HEK293 (cell line): ENCODE results near the gene ITGB4.

Experiments used
- CTCF ChIA-PET: fragments of 350-600 bp; formaldehyde crosslinking; extraction: SDS; loops from one replicate; lab custom pipeline; 2021; ENCODE audit warnings: antibody characterized with exemption; lab: Yijun Ruan, JAX
- POLR2A ChIA-PET: fragments of 300-600 bp; formaldehyde crosslinking; extraction: SDS; loops from one replicate; lab custom pipeline; 2020; ENCODE audit warnings: antibody characterized with exemption, inconsistent platforms; lab: Yijun Ruan, JAX
- H3K27ac ChIP-seq: fragments of 200-500 bp; sonication (Bioruptor generic); 2 replicates; pipeline ENCODE4 v1.5.1; 2014; ENCODE audit warnings: low read depth, low read length, control low read depth, inconsistent platforms; ENCODE audit errors: extremely low read depth
- H3K36me3 ChIP-seq, 2 experiments: fragments of 200-500 bp in 1 of 2; sonication (Bioruptor generic) in 1 of 2; 1 replicate in 1 of 2; 2 replicates in 1 of 2; pipeline ENCODE4 v1.5.1; 2014 to 2017; ENCODE audit warnings: inconsistent platforms in 2 of 2, low read length in 2 of 2; ENCODE audit not compliant: control insufficient read depth in 2 of 2, insufficient read depth in 1 of 2
- H3K4me1 ChIP-seq: fragments of 200-500 bp; sonication (Bioruptor generic); 2 replicates; pipeline ENCODE4 v1.5.1; 2014; ENCODE audit warnings: mild to moderate bottlenecking, low read length, inconsistent platforms; ENCODE audit not compliant: control insufficient read depth, insufficient read depth
- H3K4me3 ChIP-seq: 2 replicates; pipeline ENCODE4 v1.5.1; 2011; ENCODE audit warnings: low read depth, mild to moderate bottlenecking, control low read depth, low read length, moderate library complexity
- H3K9me3 ChIP-seq: fragments of 200-500 bp; sonication (Bioruptor generic); 2 replicates; pipeline ENCODE4 v1.5.1; 2014; ENCODE audit warnings: low read depth, low read length, inconsistent platforms; ENCODE audit not compliant: control insufficient read depth, insufficient read depth
- BCL11A ChIP-seq: fragments of 450-650 bp; formaldehyde crosslinking; IDR thresholded peaks from 2 replicates; pipeline ENCODE4 v1.5.1; 2016; ENCODE audit warnings: low read depth, missing biosample characterization, missing genetic modification characterization
- BCL11B ChIP-seq: fragments of 450-650 bp; formaldehyde crosslinking; IDR thresholded peaks from 2 replicates; pipeline ENCODE4 v1.5.1; 2016; ENCODE audit warnings: low read depth, missing biosample characterization, missing genetic modification characterization
- GLIS1 ChIP-seq: fragments of 450-650 bp; formaldehyde crosslinking; IDR thresholded peaks from 2 replicates; pipeline ENCODE4 v1.5.1; 2016; ENCODE audit warnings: missing biosample characterization, missing genetic modification characterization
- GLIS2 ChIP-seq: fragments of 450-650 bp; formaldehyde crosslinking; IDR thresholded peaks from 2 replicates; pipeline ENCODE4 v1.5.1; 2016; ENCODE audit warnings: missing biosample characterization, missing genetic modification characterization
- KLF17 ChIP-seq: fragments of 450-650 bp; formaldehyde crosslinking; IDR thresholded peaks from 2 replicates; pipeline ENCODE4 v1.5.1; 2016; ENCODE audit warnings: missing biosample characterization, missing genetic modification characterization
- KLF9 ChIP-seq: fragments of 450-650 bp; formaldehyde crosslinking; IDR thresholded peaks from 2 replicates; pipeline ENCODE4 v1.5.1; 2016; ENCODE audit warnings: missing biosample characterization, missing genetic modification characterization, low read depth
- SETDB1 ChIP-seq: IDR thresholded peaks from one replicate; pipeline ENCODE4 v1.6.1; 2017; ENCODE audit warnings: mild to moderate bottlenecking, low read length, moderate library complexity, mixed read lengths; ENCODE audit not compliant: insufficient read length
- TCF7L2 ChIP-seq: IDR thresholded peaks from 2 replicates; pipeline ENCODE4 v1.6.1; 2011; ENCODE audit warnings: low read depth, mild to moderate bottlenecking, inconsistent platforms, low read length, moderate library complexity, borderline replicate concordance
- ZBTB1 ChIP-seq: fragments of 450-650 bp; formaldehyde crosslinking; IDR thresholded peaks from 2 replicates; pipeline ENCODE4 v1.5.1; 2016; ENCODE audit warnings: missing biosample characterization, missing genetic modification characterization
- ZBTB8A ChIP-seq: fragments of 450-650 bp; formaldehyde crosslinking; IDR thresholded peaks from 2 replicates; pipeline ENCODE4 v1.5.1; 2016; ENCODE audit warnings: missing biosample characterization, missing genetic modification characterization
- ZEB2 ChIP-seq: fragments of 450-650 bp; formaldehyde crosslinking; IDR thresholded peaks from 2 replicates; pipeline ENCODE4 v1.5.1; 2016; ENCODE audit warnings: missing biosample characterization, missing genetic modification characterization
- ZIC2 ChIP-seq: fragments of 450-650 bp; formaldehyde crosslinking; IDR thresholded peaks from 2 replicates; pipeline ENCODE4 v1.5.1; 2016; ENCODE audit warnings: missing biosample characterization, missing genetic modification characterization
- ZNF10 ChIP-seq: fragments of 450-650 bp; formaldehyde crosslinking; IDR thresholded peaks from 2 replicates; pipeline ENCODE4 v1.5.1; 2017; ENCODE audit warnings: missing biosample characterization, missing genetic modification characterization
- ZNF132 ChIP-seq: fragments of 450-650 bp; formaldehyde crosslinking; IDR thresholded peaks from 2 replicates; pipeline ENCODE4 v1.5.1; 2017; ENCODE audit warnings: missing biosample characterization, missing genetic modification characterization, borderline replicate concordance
- ZNF146 ChIP-seq: fragments of 450-650 bp; formaldehyde crosslinking; IDR thresholded peaks from 2 replicates; pipeline ENCODE4 v1.5.1; 2016; ENCODE audit warnings: missing biosample characterization, missing genetic modification characterization
- ZNF324 ChIP-seq: fragments of 450-650 bp; formaldehyde crosslinking; IDR thresholded peaks from 2 replicates; pipeline ENCODE4 v1.5.1; 2016; ENCODE audit warnings: missing biosample characterization, missing genetic modification characterization
- ZNF423 ChIP-seq: fragments of 450-650 bp; formaldehyde crosslinking; IDR thresholded peaks from 2 replicates; pipeline ENCODE4 v1.5.1; 2016; ENCODE audit warnings: missing biosample characterization, missing genetic modification characterization
- ZNF548 ChIP-seq: fragments of 450-650 bp; formaldehyde crosslinking; IDR thresholded peaks from 2 replicates; pipeline ENCODE4 v1.5.1; 2016; ENCODE audit warnings: missing biosample characterization, missing genetic modification characterization
- ZNF549 ChIP-seq: fragments of 450-650 bp; IDR thresholded peaks from 2 replicates; pipeline ENCODE4 v1.5.1; 2018; ENCODE audit warnings: missing biosample characterization, missing genetic modification characterization, mild to moderate bottlenecking, inconsistent platforms, moderate library complexity
- ZNF660 ChIP-seq: fragments of 450-650 bp; IDR thresholded peaks from 2 replicates; pipeline ENCODE4 v1.5.1; 2018; ENCODE audit warnings: missing biosample characterization, mild to moderate bottlenecking, missing genetic modification characterization
- ZNF785 ChIP-seq: fragments of 450-650 bp; formaldehyde crosslinking; IDR thresholded peaks from 2 replicates; pipeline ENCODE4 v1.5.1; 2016; ENCODE audit warnings: missing biosample characterization, missing genetic modification characterization
- TF ChIP-seq, protein P1 (sequence below): fragments of 450-650 bp; formaldehyde crosslinking; IDR thresholded peaks from 2 replicates; pipeline ENCODE4 v1.5.1; 2016; ENCODE audit warnings: missing biosample characterization, missing genetic modification characterization
- TF ChIP-seq, protein P2 (sequence below): fragments of 450-650 bp; formaldehyde crosslinking; IDR thresholded peaks from 2 replicates; pipeline ENCODE4 v1.5.1; 2016; ENCODE audit warnings: missing biosample characterization, missing genetic modification characterization
- TF ChIP-seq, protein P3 (sequence below): fragments of 450-650 bp; formaldehyde crosslinking; IDR thresholded peaks from 2 replicates; pipeline ENCODE4 v1.5.1; 2016; ENCODE audit warnings: missing biosample characterization, missing genetic modification characterization

Gene ITGB4

GRCh38 chr17:75693500-75694481 lies 27.5 kb upstream of the ITGB4 start:
- Histone ChIP-seq H3K4me1 (no peaks in the 10 kb centered on the region; the same call in 1 of the 2 replicates), H3K4me3 (no peak overlapping the region), H3K27ac (no peak overlapping the region), H3K9me3 (no peaks in the 10 kb centered on the region), H3K36me3 (peaks cover 14 to 85% of the 10 kb centered on the region in 2 experiments; a peak in 2 of 3 replicates)
- ChIA-PET POLR2A (no interaction called here), CTCF (interaction anchor here (1.0 to 6.6 kb wide), 4 partner anchors 41 to 61 kb away, joined by 3 to 48 read pairs (median 4); partner anchors contain the start of gene SMIM5)
- TF ChIP-seq ZBTB8A (tag by site-specific recombination) (peak; percentile 31; the same call in 1 of the 2 replicates), GLIS1 (tag by site-specific recombination) (peak; percentile 69), BCL11B (tag by site-specific recombination) (no peak), ZNF549 (tag by site-specific recombination) (no peak), ZNF423 (peak; percentile 79), ZNF132 (tag by site-specific recombination) (no peak), ZIC2 (tag by site-specific recombination) (peak; percentile 95), KLF9 (tag by site-specific recombination) (no peak), SETDB1 (no peak), ZNF785 (tag by site-specific recombination) (no peak), TCF7L2 (no peak), ZNF324 (no peak), BCL11A (no peak), ZNF146 (no peak), ZNF660 (no peak), GLIS2 (peak; percentile 25; the same call in 1 of the 2 replicates)
- TF ChIP-seq, protein P1, sequence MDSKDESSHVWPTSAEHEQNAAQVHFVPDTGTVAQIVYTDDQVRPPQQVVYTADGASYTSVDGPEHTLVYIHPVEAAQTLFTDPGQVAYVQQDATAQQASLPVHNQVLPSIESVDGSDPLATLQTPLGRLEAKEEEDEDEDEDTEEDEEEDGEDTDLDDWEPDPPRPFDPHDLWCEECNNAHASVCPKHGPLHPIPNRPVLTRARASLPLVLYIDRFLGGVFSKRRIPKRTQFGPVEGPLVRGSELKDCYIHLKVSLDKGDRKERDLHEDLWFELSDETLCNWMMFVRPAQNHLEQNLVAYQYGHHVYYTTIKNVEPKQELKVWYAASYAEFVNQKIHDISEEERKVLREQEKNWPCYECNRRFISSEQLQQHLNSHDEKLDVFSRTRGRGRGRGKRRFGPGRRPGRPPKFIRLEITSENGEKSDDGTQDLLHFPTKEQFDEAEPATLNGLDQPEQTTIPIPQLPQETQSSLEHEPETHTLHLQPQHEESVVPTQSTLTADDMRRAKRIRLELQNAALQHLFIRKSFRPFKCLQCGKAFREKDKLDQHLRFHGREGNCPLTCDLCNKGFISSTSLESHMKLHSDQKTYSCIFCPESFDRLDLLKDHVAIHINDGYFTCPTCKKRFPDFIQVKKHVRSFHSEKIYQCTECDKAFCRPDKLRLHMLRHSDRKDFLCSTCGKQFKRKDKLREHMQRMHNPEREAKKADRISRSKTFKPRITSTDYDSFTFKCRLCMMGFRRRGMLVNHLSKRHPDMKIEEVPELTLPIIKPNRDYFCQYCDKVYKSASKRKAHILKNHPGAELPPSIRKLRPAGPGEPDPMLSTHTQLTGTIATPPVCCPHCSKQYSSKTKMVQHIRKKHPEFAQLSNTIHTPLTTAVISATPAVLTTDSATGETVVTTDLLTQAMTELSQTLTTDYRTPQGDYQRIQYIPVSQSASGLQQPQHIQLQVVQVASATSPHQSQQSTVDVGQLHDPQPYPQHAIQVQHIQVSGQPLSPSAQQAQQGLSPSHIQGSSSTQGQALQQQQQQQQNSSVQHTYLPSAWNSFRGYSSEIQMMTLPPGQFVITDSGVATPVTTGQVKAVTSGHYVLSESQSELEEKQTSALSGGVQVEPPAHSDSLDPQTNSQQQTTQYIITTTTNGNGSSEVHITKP, result peak; percentile 63
- TF ChIP-seq, protein P2, sequence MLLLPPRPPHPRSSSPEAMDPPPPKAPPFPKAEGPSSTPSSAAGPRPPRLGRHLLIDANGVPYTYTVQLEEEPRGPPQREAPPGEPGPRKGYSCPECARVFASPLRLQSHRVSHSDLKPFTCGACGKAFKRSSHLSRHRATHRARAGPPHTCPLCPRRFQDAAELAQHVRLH (tag by site-specific recombination), result no peak

GRCh38 chr17:75694536-75694935 lies 26.7 kb upstream of the ITGB4 start:
- POLR2A ChIA-PET, result no interaction called here
- no peak for TF ChIP-seq ZEB2
- no peak for TF ChIP-seq ZNF548 (tag by site-specific recombination)
- TF ChIP-seq KLF17 (tag by site-specific recombination), result no peak
- TF ChIP-seq ZBTB1 (tag by site-specific recombination), result no peak
- TF ChIP-seq ZNF10 (tag by site-specific recombination), result no peak
- TF ChIP-seq, protein P3, sequence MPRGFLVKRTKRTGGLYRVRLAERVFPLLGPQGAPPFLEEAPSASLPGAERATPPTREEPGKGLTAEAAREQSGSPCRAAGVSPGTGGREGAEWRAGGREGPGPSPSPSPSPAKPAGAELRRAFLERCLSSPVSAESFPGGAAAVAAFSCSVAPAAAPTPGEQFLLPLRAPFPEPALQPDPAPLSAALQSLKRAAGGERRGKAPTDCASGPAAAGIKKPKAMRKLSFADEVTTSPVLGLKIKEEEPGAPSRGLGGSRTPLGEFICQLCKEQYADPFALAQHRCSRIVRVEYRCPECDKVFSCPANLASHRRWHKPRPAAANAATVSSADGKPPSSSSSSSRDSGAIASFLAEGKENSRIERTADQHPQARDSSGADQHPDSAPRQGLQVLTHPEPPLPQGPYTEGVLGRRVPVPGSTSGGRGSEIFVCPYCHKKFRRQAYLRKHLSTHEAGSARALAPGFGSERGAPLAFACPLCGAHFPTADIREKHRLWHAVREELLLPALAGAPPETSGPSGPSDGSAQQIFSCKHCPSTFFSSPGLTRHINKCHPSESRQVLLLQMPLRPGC (tag by site-specific recombination), result no peak
- TF ChIP-seq, all 188 proteins: peak for 0
- Histone ChIP-seq H3K4me3 (no peak overlapping the region), H3K27ac (no peak overlapping the region), H3K9me3 (no peaks in the 10 kb centered on the region), H3K4me1 (no peaks in the 10 kb centered on the region; the same call in 1 of the 2 replicates), H3K36me3 (peaks cover 21 to 88% of the 10 kb centered on the region in 2 experiments; a peak in 2 of 3 replicates)
- CTCF ChIA-PET, result interaction anchor here (1.0 to 6.6 kb wide), 3 partner anchors 54 to 62 kb away, joined by 3 to 48 read pairs (median 5); partner anchors contain the start of gene SMIM5
